Midbrain (tissue), 1 donor: ENCODE results near the gene UCK2.
"Not testable (repeated sequence)": the region's sequence is repeated elsewhere in the genome, so short reads cannot be mapped to it uniquely, and the experiment has no call there.

Source experiments
- DNase-seq: peaks from one replicate; lab custom pipeline; 2025; lab: John Stamatoyannopoulos, UW

Gene UCK2

GRCh38 chr1:165827268-165828102 lies at the start of gene UCK2:
TSS of gene UCK2 (plus strand) at chr1:165827614. CDS start at chr1:165827834, 220 bp downstream.
- peak; percentile 75 for DNase-seq

GRCh38 chr1:165778197-165778596 lies 49.2 kb upstream of the UCK2 start:
- not testable (repeated sequence) for DNase-seq

- not testable (repeated sequence) for DNase-seq
These were observed 43.9 kb upstream of the UCK2 start for GRCh38 chr1:165783519-165783918.

GRCh38 chr1:165787741-165788140 lies 39.7 kb upstream of the UCK2 start:
- no peak for DNase-seq

GRCh38 chr1:165793951-165794350 lies 33.5 kb upstream of the UCK2 start:
- no peak for DNase-seq

- DNase-seq = no peak
These were observed 31.5 kb upstream of the UCK2 start for GRCh38 chr1:165795894-165796293.

- no peak for DNase-seq
These were observed 28.0 kb upstream of the UCK2 start for GRCh38 chr1:165799387-165799786.

GRCh38 chr1:165804513-165804912 lies 22.9 kb upstream of the UCK2 start:
- not testable (repeated sequence) for DNase-seq

- no peak for DNase-seq
These were observed 19.8 kb upstream of the UCK2 start for GRCh38 chr1:165807613-165808012.

GRCh38 chr1:165815725-165816124 lies 11.7 kb upstream of the UCK2 start:
- no peak for DNase-seq

GRCh38 chr1:165816157-165816556 lies 11.3 kb upstream of the UCK2 start:
- no peak for DNase-seq

GRCh38 chr1:165816826-165817497 lies 10.5 kb upstream of the UCK2 start:
- DNase-seq = no peak

- no peak for DNase-seq
These were observed 3.7 kb upstream of the UCK2 start for GRCh38 chr1:165823552-165824268.

- DNase-seq = no peak
These were observed 3.2 kb upstream of the UCK2 start for GRCh38 chr1:165824269-165824643.

- no peak for DNase-seq
These were observed 698 bp upstream of the UCK2 start for GRCh38 chr1:165826565-165827267.

GRCh38 chr1:165828103-165828668 lies 772 bp downstream of the UCK2 start:
- DNase-seq = peak; percentile 75

GRCh38 chr1:165828669-165829329 lies 1.4 kb downstream of the UCK2 start:
- peak; percentile 42 for DNase-seq

GRCh38 chr1:165829888-165830287 lies 2.5 kb downstream of the UCK2 start:
- DNase-seq = no peak

- DNase-seq = no peak
These were observed 3.7 kb downstream of the UCK2 start for GRCh38 chr1:165831146-165831545.

GRCh38 chr1:165832902-165833301 lies 5.5 kb downstream of the UCK2 start:
- no peak for DNase-seq

- DNase-seq = no peak
These were observed 5.9 kb downstream of the UCK2 start for GRCh38 chr1:165833358-165833757.
